ENCODE data around the gene MAP3K21. TPM values are rescaled to one million over a fixed set of nuclear protein-coding genes. Genes with fewer than 3 reads are reported as not detected.

Gene MAP3K21
- total RNA-seq, 1 experiment from 2014 or later, result 24.2 TPM

GRCh38 chr1:233313434-233314155 lies 13.9 kb upstream of the MAP3K21 start:
- TF ChIP-seq CTCF (IDR thresholded peaks at IDR 0.05; ENCODE audit: unreplicated experiment), result no peak
- no TSS peak for BruUV-seq (replicated peaks)
- no peaks in the 10 kb centered on the region for H3K36me3 Mint-ChIP-seq (ENCODE audit: insufficient read depth, unreplicated experiment)
- CTCF ChIA-PET, result interaction anchor here (0.5 to 7.8 kb wide), 2 partner anchors 7 to 209 kb away, joined by 3 to 60 read pairs; no protein-coding TSS in a partner anchor
- POLR2A ChIA-PET, result no interaction called here
- peaks cover 9% of the 10 kb centered on the region for H3K27me3 Mint-ChIP-seq (ENCODE audit: insufficient read depth, unreplicated experiment)
- no peaks in the 10 kb centered on the region for H3K4me1 Mint-ChIP-seq (ENCODE audit: insufficient read depth, unreplicated experiment)
- intact Hi-C loops (cut with micrococcal nuclease), result loop anchor here (10.0 kb wide), 1 partner anchor 591 kb away; the partner anchor contains the start of gene SLC35F3
- no peak for DNase-seq (ENCODE audit: unreplicated experiment)
- H3K4me3 Mint-ChIP-seq (ENCODE audit: unreplicated experiment), result no peak overlapping the region
- H3K9me3 Mint-ChIP-seq (ENCODE audit: unreplicated experiment), result no peaks in the 10 kb centered on the region
- no peak overlapping the region for H3K27ac Mint-ChIP-seq (ENCODE audit: low read depth, unreplicated experiment)

DNA sequence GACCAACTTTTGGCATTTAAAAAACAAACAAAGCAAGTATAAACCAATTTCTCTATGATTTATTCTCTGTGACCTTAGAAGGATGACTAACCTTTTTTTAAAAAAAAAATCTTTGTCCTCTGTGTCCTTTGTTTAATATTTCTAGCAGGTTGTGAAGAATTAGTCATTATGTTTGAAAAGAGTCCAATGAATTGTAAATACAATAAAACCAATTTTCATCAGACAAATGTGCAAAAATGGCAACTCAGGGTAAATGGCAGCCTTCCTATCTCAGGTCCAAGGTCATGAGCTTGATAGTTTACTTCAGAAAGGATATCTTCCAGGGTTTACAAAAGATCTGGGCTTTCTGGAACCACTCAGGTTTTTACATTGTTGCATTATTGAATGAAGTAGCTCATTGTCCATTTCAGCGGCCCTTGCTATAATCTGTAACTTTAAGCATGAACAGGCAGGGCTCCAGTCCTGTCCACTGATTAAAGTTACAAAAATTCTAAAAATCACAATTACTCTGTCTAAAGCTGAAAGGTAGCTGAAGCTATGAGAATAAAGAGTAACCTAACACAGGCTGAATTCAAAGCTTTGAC lies 11.7 kb upstream of the MAP3K21 start:
- no peak for TF ChIP-seq CTCF (IDR thresholded peaks at IDR 0.05; ENCODE audit: unreplicated experiment)
- no peaks in the 10 kb centered on the region for H3K9me3 Mint-ChIP-seq (ENCODE audit: unreplicated experiment)
- H3K27me3 Mint-ChIP-seq (ENCODE audit: insufficient read depth, unreplicated experiment), result peaks cover 29% of the 10 kb centered on the region
- intact Hi-C loops (cut with micrococcal nuclease), result loop anchor here (10.0 kb wide), 1 partner anchor 589 kb away; the partner anchor contains the start of gene SLC35F3
- H3K27ac Mint-ChIP-seq (ENCODE audit: low read depth, unreplicated experiment), result no peak overlapping the region
- CTCF ChIA-PET, result interaction anchor here (0.5 to 7.8 kb wide), 12 partner anchors 9 to 1058 kb away, joined by 3 to 60 read pairs (median 4); partner anchors contain the start of gene COA6
- H3K4me1 Mint-ChIP-seq (ENCODE audit: insufficient read depth, unreplicated experiment), result no peaks in the 10 kb centered on the region
- no peak overlapping the region for H3K4me3 Mint-ChIP-seq (ENCODE audit: unreplicated experiment)
- no TSS peak for BruUV-seq (replicated peaks)
- no peaks in the 10 kb centered on the region for H3K36me3 Mint-ChIP-seq (ENCODE audit: insufficient read depth, unreplicated experiment)
- no peak for DNase-seq (ENCODE audit: unreplicated experiment)
- POLR2A ChIA-PET, result interaction anchor here (0.5 to 4.0 kb wide), 7 partner anchors 10 to 1057 kb away, joined by 3 to 31 read pairs (median 3); partner anchors contain the start of genes COA6 and MAP3K21

DNA sequence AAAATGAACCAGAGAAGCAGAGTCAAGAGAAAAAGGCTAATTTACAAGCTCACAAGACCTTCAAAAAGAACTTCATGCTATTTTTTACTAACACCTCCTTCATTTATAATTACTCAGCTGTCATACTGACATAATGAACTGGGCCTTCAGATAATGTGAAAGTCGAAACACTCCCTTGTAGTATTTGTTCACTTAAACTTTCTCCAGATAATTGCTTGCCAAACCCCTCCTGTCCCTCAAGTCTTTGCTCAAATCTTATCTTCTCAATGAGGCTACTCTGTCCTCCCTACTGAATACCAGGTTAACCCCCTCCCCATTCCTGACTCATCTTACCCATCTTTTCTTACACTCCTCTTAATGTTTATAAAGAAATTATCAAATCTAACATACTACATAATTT lies 11.1 kb upstream of the MAP3K21 start:
- BruUV-seq (replicated peaks), result no TSS peak
- H3K4me3 Mint-ChIP-seq (ENCODE audit: unreplicated experiment), result no peak overlapping the region
- intact Hi-C loops (cut with micrococcal nuclease), result loop anchor here (10.0 kb wide), 1 partner anchor 588 kb away; the partner anchor contains the start of gene SLC35F3
- peaks cover 29% of the 10 kb centered on the region for H3K27me3 Mint-ChIP-seq (ENCODE audit: insufficient read depth, unreplicated experiment)
- no peak overlapping the region for H3K27ac Mint-ChIP-seq (ENCODE audit: low read depth, unreplicated experiment)
- H3K9me3 Mint-ChIP-seq (ENCODE audit: unreplicated experiment), result no peaks in the 10 kb centered on the region
- no peaks in the 10 kb centered on the region for H3K4me1 Mint-ChIP-seq (ENCODE audit: insufficient read depth, unreplicated experiment)
- ChIA-PET CTCF (interaction anchor here (0.5 to 7.8 kb wide), 11 partner anchors 10 to 523 kb away, joined by 3 to 60 read pairs (median 4); no protein-coding TSS in a partner anchor), POLR2A (interaction anchor here (0.6 to 4.0 kb wide), 9 partner anchors 10 to 1129 kb away, joined by 3 to 31 read pairs (median 3); partner anchors contain the start of genes COA6, MAP3K21 and PCNX2)
- no peak for TF ChIP-seq CTCF (IDR thresholded peaks at IDR 0.05; ENCODE audit: unreplicated experiment)
- H3K36me3 Mint-ChIP-seq (ENCODE audit: insufficient read depth, unreplicated experiment), result no peaks in the 10 kb centered on the region
- no peak for DNase-seq (ENCODE audit: unreplicated experiment)

- H3K9me3 Mint-ChIP-seq (ENCODE audit: unreplicated experiment), result no peaks in the 10 kb centered on the region
- POLR2A ChIA-PET, result interaction anchor here (0.7 to 2.3 kb wide), 3 partner anchors 9 to 20 kb away, joined by 3 to 8 read pairs (median 4); no protein-coding TSS in a partner anchor
- intact Hi-C loops (cut with micrococcal nuclease), result loop anchor here (10.0 kb wide), 1 partner anchor 586 kb away; the partner anchor contains the start of gene SLC35F3
- no peaks in the 10 kb centered on the region for H3K4me1 Mint-ChIP-seq (ENCODE audit: insufficient read depth, unreplicated experiment)
- no peak overlapping the region for H3K27ac Mint-ChIP-seq (ENCODE audit: low read depth, unreplicated experiment)
- H3K36me3 Mint-ChIP-seq (ENCODE audit: insufficient read depth, unreplicated experiment), result no peaks in the 10 kb centered on the region
- DNase-seq (ENCODE audit: unreplicated experiment), result no peak
- CTCF ChIA-PET, result interaction anchor here (0.5 to 7.8 kb wide), 8 partner anchors 9 to 1168 kb away, joined by 3 to 60 read pairs (median 4); no protein-coding TSS in a partner anchor
- no TSS peak for BruUV-seq (replicated peaks)
- no peak overlapping the region for H3K4me3 Mint-ChIP-seq (ENCODE audit: unreplicated experiment)
- peaks cover 29% of the 10 kb centered on the region for H3K27me3 Mint-ChIP-seq (ENCODE audit: insufficient read depth, unreplicated experiment)
- TF ChIP-seq CTCF (IDR thresholded peaks at IDR 0.05; ENCODE audit: unreplicated experiment), result no peak
These were observed 8.3 kb upstream of the MAP3K21 start for GRCh38 chr1:233319272-233319671.

All from MCF 10A (cell line).